Upper lobe of left lung (tissue), 6 donors: ENCODE results near the gene UBALD1. TPM values are rescaled to one million over a fixed set of nuclear protein-coding genes. Genes with fewer than 3 reads are reported as not detected.

Source experiments
- ATAC-seq, 2 donors: fragments of 200-7000 bp; cut with Tn5 transposase; one replicate each; pipeline ENCODE4 v1.9.1; 2022; ENCODE audit warnings: mild to moderate bottlenecking in 2 of 2, moderate library complexity in 2 of 2; ENCODE audit not compliant: low FRiP score in 2 of 2
- DNase-seq, 2 donors: peaks; one replicate each; pipeline ENCODE4 v3.0.0-alpha.2; 2019 to 2020
- H3K27ac ChIP-seq, 4 donors: fragments of 200-600 bp; sonication (generic); one replicate each; pipeline ENCODE4 v1.5.1; 2016 to 2019
- H3K27me3 ChIP-seq, 4 donors: fragments of 200-600 bp; sonication (generic); one replicate each; pipeline ENCODE4 v1.5.1; 2017 to 2019
- H3K36me3 ChIP-seq, 4 donors: fragments of 200-600 bp; sonication (generic); one replicate each; pipeline ENCODE4 v1.5.1; 2016 to 2019
- H3K4me1 ChIP-seq, 4 donors: fragments of 200-600 bp; sonication (generic); one replicate each; pipeline ENCODE4 v1.5.1; 2018 to 2019
- H3K4me3 ChIP-seq, 4 donors: fragments of 200-600 bp; sonication (generic); one replicate each; pipeline ENCODE4 v1.5.1; 2017 to 2019; ENCODE audit warnings: mild to moderate bottlenecking in 2 of 4, moderate library complexity in 1 of 4
- H3K9me3 ChIP-seq, 4 donors: fragments of 200-600 bp; sonication (generic); one replicate each; pipeline ENCODE4 v1.5.1; 2018 to 2019
- CTCF ChIP-seq, 6 experiments: fragments of 450-650 bp in 4 of 6; fragments of 200-600 bp in 2 of 6; sonication (generic) in 2 of 6; IDR thresholded peaks; one replicate each; pipeline ENCODE4 v1.5.1; 2016 to 2019; ENCODE audit warnings: antibody characterized with exemption in 6 of 6
- EP300 ChIP-seq, 4 donors: sonication (generic); formaldehyde crosslinking; IDR thresholded peaks; one replicate each; pipeline ENCODE4 v1.5.1; 2017; ENCODE audit warnings: antibody characterized with exemption in 4 of 4, control low read depth in 2 of 4
- POLR2A ChIP-seq, 4 donors: fragments of 450-650 bp; IDR thresholded peaks; one replicate each; pipeline ENCODE4 v1.5.1; 2016 to 2017; ENCODE audit warnings: antibody characterized with exemption in 4 of 4, mild to moderate bottlenecking in 2 of 4
- POLR2AphosphoS5 ChIP-seq, 2 donors: sonication (generic); formaldehyde crosslinking; IDR thresholded peaks; one replicate each; pipeline ENCODE4 v1.5.1; 2017; ENCODE audit warnings: antibody characterized with exemption in 2 of 2
- WGBS, 2 donors: methylation state at CpG; one replicate each; pipeline ENCODE4 v1.1.5; 2017 to 2018; 5-methylcytosine and 5-hydroxymethylcytosine counted together
- total RNA-seq, 6 donors: library from RNA; depleted of rRNA in 4 of 6; stranded (reverse); fragments of >200 nt in 4 of 6; gene quantifications; one replicate each; pipeline versions ENCODE4 v1.1.0 to v1.2.1, GENCODE V29; 2016 to 2021
- donor health status: DM: no; HTN: no; CAD: no; lungs with moderate emphysema.
- donor health status: DM: no; HTN: yes; CAD: no; lungs with severe emphysema.

UBALD1 gene
- total RNA-seq, 6 donors from 2014 or later, result 14.9 to 43.9 (median 25.8) TPM

DNA sequence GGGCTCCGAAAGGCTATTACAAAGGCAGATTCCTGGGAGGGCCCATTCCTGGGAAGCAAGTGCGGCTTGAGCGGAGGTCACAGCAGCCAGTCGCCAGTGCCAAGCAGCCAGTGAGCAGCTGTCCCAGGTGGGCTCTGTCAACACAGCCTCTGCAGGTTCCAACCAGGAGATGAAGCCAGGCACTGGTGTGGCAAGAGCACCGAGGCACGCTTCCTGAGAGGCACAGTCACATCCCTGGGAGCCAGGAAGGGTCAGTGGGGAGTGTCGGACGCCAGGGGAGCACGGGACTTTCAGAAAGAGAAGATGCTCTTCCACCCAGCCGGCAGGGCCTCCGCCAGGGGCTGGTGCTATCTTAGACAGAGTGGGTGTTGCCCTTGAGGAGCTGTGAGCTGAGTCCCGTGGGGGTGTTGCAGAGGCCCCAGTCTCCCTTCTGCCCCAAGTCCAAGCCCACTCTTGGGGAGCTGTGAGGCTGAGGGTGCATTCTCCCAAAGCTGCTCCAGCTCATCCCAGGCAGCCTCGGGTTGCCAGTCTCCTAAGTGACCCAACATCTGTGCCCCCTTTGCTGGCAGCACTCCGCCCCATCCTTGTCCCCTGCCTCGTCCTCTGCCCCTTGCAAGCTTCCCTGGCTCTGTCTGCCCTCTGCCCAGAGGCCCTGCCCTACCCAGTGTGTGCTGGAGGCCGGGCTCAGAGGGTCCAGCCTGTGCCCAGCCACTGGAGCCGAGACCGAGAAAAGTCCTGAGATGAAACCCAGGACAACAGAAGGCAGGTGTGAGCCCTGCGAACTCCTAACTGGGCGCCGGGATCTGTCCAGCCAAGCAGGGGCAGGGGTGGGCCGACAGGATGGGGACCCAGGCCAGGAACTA is 6.6 kb downstream of the UBALD1 start:
- TF ChIP-seq CTCF (IDR thresholded peaks at IDR 0.05) (no peak), EP300 (IDR thresholded peaks at IDR 0.05) (no peak), POLR2A (IDR thresholded peaks at IDR 0.05) (no peak), POLR2AphosphoS5 (IDR thresholded peaks at IDR 0.05) (no peak)
- Histone ChIP-seq H3K4me3 (no peak overlapping the region), H3K27me3 (no peaks in the 10 kb centered on the region), H3K4me1 (peaks cover 17 to 32% (median 21%) of the 10 kb centered on the region in 4 donors), H3K36me3 (peaks cover 13 to 32% (median 20%) of the 10 kb centered on the region in 4 donors), H3K27ac (no peak overlapping the region), H3K9me3 (no peaks in the 10 kb centered on the region)
- DNase-seq (peak in 1 of 2 donors; percentile 60), ATAC-seq (no peak)
- WGBS, 2 donors, result 88 to 97% methylated on average over 8 to 22 of the region's 22 CpGs

GRCh38 chr16:4606354-4606753 is 8.3 kb downstream of the UBALD1 start:
- TF ChIP-seq EP300 (IDR thresholded peaks at IDR 0.05), result no peak
- TF ChIP-seq CTCF (IDR thresholded peaks at IDR 0.05), result no peak
- TF ChIP-seq POLR2AphosphoS5 (IDR thresholded peaks at IDR 0.05), result no peak
- no peak for TF ChIP-seq POLR2A (IDR thresholded peaks at IDR 0.05)
- Histone ChIP-seq H3K36me3 (peaks cover 13 to 32% (median 20%) of the 10 kb centered on the region in 4 donors), H3K4me1 (peaks cover 1 to 19% (median 5%) of the 10 kb centered on the region in 4 donors), H3K27ac (no peak overlapping the region), H3K4me3 (no peak overlapping the region), H3K27me3 (no peaks in the 10 kb centered on the region), H3K9me3 (no peaks in the 10 kb centered on the region)
- 67 to 69% methylated on average over 9 of the region's 9 CpGs for WGBS, 2 donors
- DNase-seq, result no peak
- ATAC-seq, result no peak

DNA sequence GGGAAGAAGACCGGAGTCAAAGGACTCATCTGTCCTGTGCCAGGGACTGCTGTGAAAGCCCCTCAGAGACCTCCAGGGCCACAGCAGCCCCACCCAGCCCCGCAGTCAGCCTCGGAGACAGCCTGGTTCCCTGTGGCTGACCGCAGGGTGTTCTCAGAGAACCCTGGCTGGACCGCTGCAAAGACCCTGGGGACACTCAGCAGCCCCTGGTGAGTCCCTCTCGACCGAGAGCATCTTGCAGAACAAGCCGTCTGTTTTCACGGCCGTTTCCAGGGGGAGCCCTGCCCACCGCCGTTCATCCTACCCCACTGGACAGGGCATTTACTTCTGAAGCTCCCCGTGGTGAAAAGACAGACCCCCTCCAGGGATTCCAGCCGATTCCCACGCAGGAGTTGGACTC is 10.3 kb downstream of the UBALD1 start:
- DNase-seq (peak in 1 of 2 donors; percentile 49), ATAC-seq (no peak)
- H3K27ac ChIP-seq, result no peak overlapping the region
- H3K4me3 ChIP-seq, result no peak overlapping the region
- peaks cover 13 to 23% (median 18%) of the 10 kb centered on the region in 4 donors for H3K36me3 ChIP-seq
- peaks cover 0 to 18% (median 10%) of the 10 kb centered on the region in 4 donors for H3K4me1 ChIP-seq
- TF ChIP-seq EP300 (IDR thresholded peaks at IDR 0.05) (no peak), POLR2A (IDR thresholded peaks at IDR 0.05) (no peak), POLR2AphosphoS5 (IDR thresholded peaks at IDR 0.05) (no peak), CTCF (IDR thresholded peaks at IDR 0.05) (no peak)
- H3K27me3 ChIP-seq, result no peaks in the 10 kb centered on the region
- WGBS, 2 donors, result 71 to 79% methylated on average over 15 of the region's 15 CpGs
- no peaks in the 10 kb centered on the region for H3K9me3 ChIP-seq

GRCh38 chr16:4603624-4604170 is 11.0 kb downstream of the UBALD1 start:
- ATAC-seq, result no peak
- Histone ChIP-seq H3K27ac (no peak overlapping the region), H3K9me3 (no peaks in the 10 kb centered on the region), H3K36me3 (peaks cover 8 to 15% (median 12%) of the 10 kb centered on the region in 4 donors), H3K4me1 (peaks cover 0 to 18% (median 10%) of the 10 kb centered on the region in 4 donors), H3K27me3 (no peaks in the 10 kb centered on the region), H3K4me3 (no peak overlapping the region)
- 50 to 71% methylated on average over 7 to 13 of the region's 13 CpGs for WGBS, 2 donors
- TF ChIP-seq EP300 (IDR thresholded peaks at IDR 0.05) (no peak), POLR2A (IDR thresholded peaks at IDR 0.05) (no peak), POLR2AphosphoS5 (IDR thresholded peaks at IDR 0.05) (no peak), CTCF (IDR thresholded peaks at IDR 0.05) (no peak)
- DNase-seq, result no peak
